ENCODE results near the gene RYR1. TPM values are rescaled to one million over a fixed set of nuclear protein-coding genes. Genes with fewer than 3 reads are reported as not detected.

RYR1 gene
- total and polyA plus RNA-seq, 2 of the 8 experiments (the other 6 are each of a cell fraction or from before 2014, with no cell fraction given): 5.8 to 11.8 TPM

DNA sequence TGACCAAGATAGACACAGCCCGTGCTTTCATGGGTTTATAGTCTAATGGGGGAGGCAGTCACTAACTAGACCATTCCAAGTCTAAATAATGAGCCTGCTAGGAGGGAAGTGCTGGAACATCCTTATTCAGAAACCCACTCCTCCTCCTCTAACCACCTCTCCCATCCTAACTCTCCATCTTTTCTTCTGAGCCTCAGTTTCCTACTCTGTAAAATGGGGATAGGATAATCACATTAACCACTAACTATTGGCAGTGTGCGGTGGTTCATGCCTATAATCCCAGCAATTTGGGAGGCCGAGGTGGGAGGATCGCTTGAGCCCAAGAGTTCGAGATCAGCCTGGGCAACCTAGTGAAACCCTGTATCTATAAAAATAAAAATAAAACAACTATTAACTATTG lies 115.6 kb downstream of the RYR1 start:
- no peak overlapping the region for H2AK5ac ChIP-seq (ENCODE audit: low read depth, low read length)
- H3K23me2 ChIP-seq (ENCODE audit: low read depth, low read length): no peaks in the 10 kb centered on the region; the same call in 1 of the 2 replicates
- no peak overlapping the region for H3K9ac ChIP-seq (replicated peaks in 1 of 4; ENCODE audit: extremely low read depth in 1 of 4, low read depth in 3 of 4, low read length in 3 of 4)
- H4K5ac ChIP-seq (ENCODE audit: insufficient read length, low read depth, low read length): no peak overlapping the region
- H3K27me3 ChIP-seq (replicated peaks in 1 of 4; ENCODE audit: control insufficient read depth in 3 of 4, extremely low read depth in 1 of 4, insufficient read depth in 3 of 4, low read length in 3 of 4): no peaks in the 10 kb centered on the region; a peak in 1 of 7 replicates
- ChIA-PET POLR2A (ENCODE audit: partially characterized antibody) (no interaction called here), CTCF (ENCODE audit: partially characterized antibody) (no interaction called here)
- no peak overlapping the region for H2BK120ac ChIP-seq (replicated peaks; ENCODE audit: low read depth, low read length)
- H3K9me3 ChIP-seq (ENCODE audit: insufficient read depth in 2 of 2, low read depth in 1 of 2, low read length in 1 of 2): no peaks in the 10 kb centered on the region
- WGBS, 2 experiments (ENCODE audit: extremely low coverage in 1 of 2, insufficient coverage in 1 of 2, insufficient read length in 1 of 2, insufficient replicate concordance in 2 of 2, low coverage in 1 of 2, low lambda C conversion rate in 2 of 2, missing lambda C conversion rate in 1 of 2): 89% methylated on average over 5 of the region's 5 CpGs; no CpG with 5 or more reads in 1 of the 2 experiments
- no peak overlapping the region for H3K14ac ChIP-seq (ENCODE audit: insufficient read length)
- no peaks in the 10 kb centered on the region for H4K20me1 ChIP-seq (replicated peaks in 1 of 2; ENCODE audit: control insufficient read depth in 1 of 2, insufficient read depth in 2 of 2, low read length in 2 of 2)
- H3K4me1 ChIP-seq (replicated peaks in 1 of 4; ENCODE audit: control insufficient read depth in 3 of 4, insufficient read depth in 4 of 4, low read length in 3 of 4): no peaks in the 10 kb centered on the region
- no peak overlapping the region for H4K91ac ChIP-seq (replicated peaks; ENCODE audit: insufficient read length, low read length)
- no peak overlapping the region for H3K18ac ChIP-seq (ENCODE audit: extremely low read depth, low read length)
- FAIRE-seq (no peak), DNase-seq (ENCODE audit: low read depth in 1 of 2, low spot score in 2 of 2) (no peak)
- H3K36me3 ChIP-seq (ENCODE audit: control insufficient read depth in 2 of 4, insufficient read depth in 4 of 4, low read length in 3 of 4): peaks cover 0 to 6% (median 2%) of the 10 kb centered on the region in 4 experiments; a peak in 2 of 8 replicates
- no peak overlapping the region for H4K8ac ChIP-seq (ENCODE audit: extremely low read depth, insufficient read depth, low read length)
- no peaks in the 10 kb centered on the region for H3K79me1 ChIP-seq (ENCODE audit: low read depth, low read length)
- no peak overlapping the region for H3K4ac ChIP-seq (replicated peaks; ENCODE audit: insufficient read length, low read depth, low read length)
- no peak overlapping the region for H3K4me3 ChIP-seq (ENCODE audit: extremely low read depth in 1 of 4, insufficient read depth in 2 of 4, low read depth in 3 of 4, low read length in 4 of 4)
- no peak overlapping the region for H2BK12ac ChIP-seq (ENCODE audit: low read depth, low read length)
- no peak overlapping the region for H3K27ac ChIP-seq (ENCODE audit: low read depth, low read length)
- no peak overlapping the region for H2BK20ac ChIP-seq (ENCODE audit: low read length)
- no peak overlapping the region for H3K56ac ChIP-seq (replicated peaks; ENCODE audit: insufficient read length, low read depth, low read length)
- no peak overlapping the region for H2AFZ ChIP-seq (ENCODE audit: low read length)
- H3K79me2 ChIP-seq (ENCODE audit: control insufficient read depth in 1 of 2, insufficient read depth in 2 of 2, low read length in 2 of 2): no peaks in the 10 kb centered on the region
- H3K4me2 ChIP-seq (ENCODE audit: insufficient read depth in 1 of 2, low read depth in 2 of 2, low read length in 2 of 2): no peak overlapping the region
- H3K23ac ChIP-seq (ENCODE audit: insufficient read length): no peak overlapping the region
- no peak overlapping the region for H2BK5ac ChIP-seq (ENCODE audit: low read depth, low read length)
- no peak overlapping the region for H2BK15ac ChIP-seq (ENCODE audit: low read length)
- TF ChIP-seq YY1 (IDR thresholded peaks at IDR 0.05; ENCODE audit: low read depth, low read length): no peak
- no peak for TF ChIP-seq NANOG (IDR thresholded peaks at IDR 0.05; ENCODE audit: insufficient read depth, low read depth, low read length, poor library complexity, severe bottlenecking)
- TF ChIP-seq TAF7 (optimal IDR thresholded peaks at IDR 0.05; ENCODE audit: borderline replicate concordance, low read depth, low read length): no peak
- no peak for TF ChIP-seq RBBP5 (IDR thresholded peaks at IDR 0.05; ENCODE audit: borderline replicate concordance, low read depth, low read length)
- TF ChIP-seq CTBP2 (IDR thresholded peaks at IDR 0.05; ENCODE audit: borderline replicate concordance, insufficient read depth, insufficient read length, low read length): no peak
- TF ChIP-seq, protein P1, sequence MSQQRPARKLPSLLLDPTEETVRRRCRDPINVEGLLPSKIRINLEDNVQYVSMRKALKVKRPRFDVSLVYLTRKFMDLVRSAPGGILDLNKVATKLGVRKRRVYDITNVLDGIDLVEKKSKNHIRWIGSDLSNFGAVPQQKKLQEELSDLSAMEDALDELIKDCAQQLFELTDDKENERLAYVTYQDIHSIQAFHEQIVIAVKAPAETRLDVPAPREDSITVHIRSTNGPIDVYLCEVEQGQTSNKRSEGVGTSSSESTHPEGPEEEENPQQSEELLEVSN (IDR thresholded peaks at IDR 0.05): no peak
